H1 (cell line): ENCODE measurements around the gene KRTAP9-6. TPM values are rescaled to one million over a fixed set of nuclear protein-coding genes. Genes with fewer than 3 reads are reported as not detected.

Experiments used
- BACH1 ChIP-seq: IDR thresholded peaks from 2 replicates; pipeline ENCODE4 v1.6.1; 2012; ENCODE audit warnings: low read length, improper control_type of control experiment
- EP300 ChIP-seq, 2 experiments: IDR thresholded peaks; 1 replicate in 1 of 2; 2 replicates in 1 of 2; pipeline ENCODE4 v1.6.1; 2011 to 2012; ENCODE audit warnings: low read depth in 2 of 2, low read length in 2 of 2, mild to moderate bottlenecking in 2 of 2, borderline replicate concordance in 1 of 2, inconsistent platforms in 1 of 2, moderate library complexity in 1 of 2
- HDAC2 ChIP-seq, 2 experiments: fragments of 300-600 bp in 1 of 2; sonication (generic) in 1 of 2; IDR thresholded peaks; 2 replicates each; pipeline ENCODE4 v1.6.1; 2011 to 2012; ENCODE audit warnings: low read depth in 2 of 2, low read length in 2 of 2, mild to moderate bottlenecking in 2 of 2, moderate library complexity in 2 of 2, borderline replicate concordance in 1 of 2, inconsistent platforms in 1 of 2
- KDM5A ChIP-seq: fragments of 200-600 bp; IDR thresholded peaks from 2 replicates; pipeline ENCODE4 v1.7.1; 2012; ENCODE audit warnings: mild to moderate bottlenecking, low read length, inconsistent platforms, mixed read lengths
- MAFK ChIP-seq: IDR thresholded peaks from 2 replicates; pipeline ENCODE4 v1.6.1; 2012; ENCODE audit warnings: low read depth, mild to moderate bottlenecking, improper control_type of control experiment, low read length
- PHF8 ChIP-seq: fragments of 200-600 bp; sonication (generic); conservative IDR thresholded peaks from 2 replicates; pipeline ENCODE4 v1.7.1; 2012; ENCODE audit warnings: low read depth, mild to moderate bottlenecking, inconsistent platforms, low read length, moderate library complexity
- SIN3A ChIP-seq, 2 experiments: IDR thresholded peaks in 1 of 2; conservative IDR thresholded peaks in 1 of 2; 2 replicates each; pipeline ENCODE4 v1.6.1; 2011 to 2012; ENCODE audit warnings: low read length in 2 of 2, improper control_type of control experiment in 1 of 2, low read depth in 1 of 2, mild to moderate bottlenecking in 1 of 2
- SP1 ChIP-seq: IDR thresholded peaks from 2 replicates; pipeline ENCODE4 v1.6.1; 2011; ENCODE audit warnings: low read depth, low read length
- polyA plus RNA-seq, 7 experiments: library from polyadenylated mRNA; depleted of rRNA in 3 of 7; stranded (reverse) in 5 of 7; unstranded in 2 of 7; fragments of >200 nt in 5 of 7; fragments of 200-250 nt in 2 of 7; gene quantifications; 1 replicate in 5 of 7; 2 replicates in 1 of 7; 4 replicates in 1 of 7; pipeline versions ENCODE4 v1.2.1 to v1.2.3, GENCODE V29; 2011 to 2013; ENCODE audit warnings: missing spikeins in 2 of 7, mixed read lengths in 2 of 7
- total RNA-seq: library from RNA; stranded (reverse); fragmentation: NEBNext Ultra II Directional; extraction: Animal tissue kit (Norgen Biotek cat#: 25700); gene quantifications from 2 replicates; pipeline ENCODE4 v1.2.1, GENCODE V29; 2021
- TF ChIP-seq, protein P1 (sequence below): IDR thresholded peaks from 2 replicates; pipeline ENCODE4 v1.6.1; 2012; ENCODE audit warnings: inconsistent platforms

The KRTAP9-6 gene
- total and polyA plus RNA-seq, 2 of the 8 experiments (the other 6 are each of a cell fraction or from before 2014, with no cell fraction given) = not detected

- no peak for TF ChIP-seq PHF8
- TF ChIP-seq KDM5A = no peak
- no peak for TF ChIP-seq SP1
- TF ChIP-seq MAFK = no peak
- no peak for TF ChIP-seq SIN3A (conservative IDR thresholded peaks at IDR 0.05 in 1 of 2, IDR thresholded peaks at IDR 0.05 in 1 of 2; ENCODE audit: low read depth in 1 of 2, low read length in 2 of 2)
- no peak for TF ChIP-seq EP300 (IDR thresholded peaks at IDR 0.05; ENCODE audit: borderline replicate concordance in 1 of 2, low read depth in 2 of 2, low read length in 2 of 2)
- no peak for TF ChIP-seq BACH1
- TF ChIP-seq, protein P1, sequence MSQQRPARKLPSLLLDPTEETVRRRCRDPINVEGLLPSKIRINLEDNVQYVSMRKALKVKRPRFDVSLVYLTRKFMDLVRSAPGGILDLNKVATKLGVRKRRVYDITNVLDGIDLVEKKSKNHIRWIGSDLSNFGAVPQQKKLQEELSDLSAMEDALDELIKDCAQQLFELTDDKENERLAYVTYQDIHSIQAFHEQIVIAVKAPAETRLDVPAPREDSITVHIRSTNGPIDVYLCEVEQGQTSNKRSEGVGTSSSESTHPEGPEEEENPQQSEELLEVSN = no peak
- TF ChIP-seq HDAC2 (IDR thresholded peaks at IDR 0.05; ENCODE audit: borderline replicate concordance in 1 of 2, low read depth in 2 of 2, low read length in 2 of 2) = no peak
Measured at GRCh38 chr17:41298458-41299135, 33.4 kb downstream of the KRTAP9-6 start (continued).
